HG02610 (cell line): ENCODE data around the gene TBC1D24.
"Not testable (repeated sequence)": the region's sequence is repeated elsewhere in the genome, so short reads cannot be mapped to it uniquely, and the experiment has no call there.

Experiments used
- ATAC-seq: cut with Tn5 transposase; IDR thresholded peaks from one replicate; pipeline ENCODE4 v1.9.1; 2021; ENCODE audit warnings: mild to moderate bottlenecking, moderate library complexity; ENCODE audit not compliant: unreplicated experiment

The TBC1D24 gene

DNA sequence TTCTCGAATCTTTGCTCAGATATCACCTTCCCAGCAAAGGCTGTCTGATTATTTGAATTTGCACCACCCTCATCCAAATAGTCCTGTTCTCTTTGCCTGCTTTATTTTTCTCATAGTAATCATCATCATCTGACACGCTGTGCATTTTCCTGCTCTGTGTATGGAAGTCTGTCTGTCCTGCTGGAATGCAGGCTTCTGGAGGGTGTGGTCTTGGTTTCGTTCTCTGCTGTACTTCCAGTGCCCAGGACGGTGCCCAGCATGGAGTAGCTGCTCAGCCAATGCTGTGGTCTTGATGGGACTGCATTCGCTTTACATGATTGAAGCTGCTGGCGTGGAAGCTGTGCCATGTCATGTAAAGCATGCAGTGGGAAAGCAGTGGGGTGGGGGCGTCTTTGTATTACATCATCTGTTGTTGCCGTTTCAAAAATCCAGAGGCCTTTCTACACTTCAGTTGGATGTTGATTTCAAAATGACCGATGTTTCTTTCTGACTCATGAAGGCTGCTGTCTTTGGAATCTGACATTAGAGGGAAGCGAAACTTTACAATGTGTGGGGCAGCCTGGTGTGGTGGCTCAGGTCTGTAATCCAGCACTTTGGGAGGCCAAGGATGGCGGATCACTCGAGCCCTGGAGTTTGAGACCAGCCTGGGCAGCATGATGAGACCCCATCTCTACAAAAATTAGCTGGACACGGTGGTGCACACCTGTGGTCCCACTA lies 79.9 kb downstream of the TBC1D24 start:
- ATAC-seq, result not testable (repeated sequence)
